ENCODE measurements around the gene CROT.

DNA sequence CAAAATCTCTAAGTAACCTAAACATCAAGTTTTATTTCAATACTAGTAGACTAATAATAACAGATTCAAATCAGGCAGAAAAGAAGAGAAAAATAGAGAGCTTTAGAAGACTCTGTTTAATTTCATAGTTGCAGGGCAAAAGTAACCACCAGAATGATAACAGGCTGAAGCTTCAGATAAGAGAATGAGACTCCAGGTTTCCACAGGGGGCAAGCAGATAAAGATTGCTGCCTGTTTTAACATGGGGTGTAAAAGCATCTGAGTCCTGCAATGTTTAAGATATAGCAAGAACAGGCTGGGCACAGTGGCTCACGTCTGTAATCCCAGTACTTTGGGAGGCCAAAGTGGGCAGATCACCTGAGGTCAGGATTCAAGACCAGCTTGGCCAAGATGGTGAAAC is 11.0 kb downstream of the CROT start:
- TF ChIP-seq, protein P1, sequence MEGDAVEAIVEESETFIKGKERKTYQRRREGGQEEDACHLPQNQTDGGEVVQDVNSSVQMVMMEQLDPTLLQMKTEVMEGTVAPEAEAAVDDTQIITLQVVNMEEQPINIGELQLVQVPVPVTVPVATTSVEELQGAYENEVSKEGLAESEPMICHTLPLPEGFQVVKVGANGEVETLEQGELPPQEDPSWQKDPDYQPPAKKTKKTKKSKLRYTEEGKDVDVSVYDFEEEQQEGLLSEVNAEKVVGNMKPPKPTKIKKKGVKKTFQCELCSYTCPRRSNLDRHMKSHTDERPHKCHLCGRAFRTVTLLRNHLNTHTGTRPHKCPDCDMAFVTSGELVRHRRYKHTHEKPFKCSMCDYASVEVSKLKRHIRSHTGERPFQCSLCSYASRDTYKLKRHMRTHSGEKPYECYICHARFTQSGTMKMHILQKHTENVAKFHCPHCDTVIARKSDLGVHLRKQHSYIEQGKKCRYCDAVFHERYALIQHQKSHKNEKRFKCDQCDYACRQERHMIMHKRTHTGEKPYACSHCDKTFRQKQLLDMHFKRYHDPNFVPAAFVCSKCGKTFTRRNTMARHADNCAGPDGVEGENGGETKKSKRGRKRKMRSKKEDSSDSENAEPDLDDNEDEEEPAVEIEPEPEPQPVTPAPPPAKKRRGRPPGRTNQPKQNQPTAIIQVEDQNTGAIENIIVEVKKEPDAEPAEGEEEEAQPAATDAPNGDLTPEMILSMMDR (IDR thresholded peaks at IDR 0.05; ENCODE audit: low read length), result no peak
- TF ChIP-seq EZH2 (IDR thresholded peaks at IDR 0.05; ENCODE audit: borderline replicate concordance, low read length), result no peak

Data from OCI-LY1 (cell line).